ENCODE measurements around the gene ZFYVE9.

GRCh38 chr1:52345252-52345651 is 203.4 kb downstream of the ZFYVE9 start:
- no peak for TF ChIP-seq CTCF (conservative IDR thresholded peaks at IDR 0.05; ENCODE audit: low read depth in 2 of 2)
- TF ChIP-seq NANOG (IDR thresholded peaks at IDR 0.05; ENCODE audit: borderline replicate concordance): no peak

Measured in GM23338 (cell line).